ENCODE data around the gene AURKAIP1.

Gene AURKAIP1

GRCh38 chr1:1356796-1357401 lies 18.1 kb downstream of the AURKAIP1 start:
- Histone ChIP-seq H3K4me3 (replicated peaks; ENCODE audit: insufficient read depth, low read length) (no peak overlapping the region), H3K27me3 (ENCODE audit: insufficient read depth, poor library complexity, severe bottlenecking) (peaks cover 47% of the 10 kb centered on the region), H3K27ac (replicated peaks) (no peak overlapping the region)
- TF ChIP-seq GABPA (IDR thresholded peaks at IDR 0.05; ENCODE audit: low read depth) (no peak), SPI1 (IDR thresholded peaks at IDR 0.05; ENCODE audit: borderline replicate concordance, low read depth) (no peak), CTCF (IDR thresholded peaks at IDR 0.05; ENCODE audit: insufficient read depth, low read length) (no peak), POLR2AphosphoS5 (IDR thresholded peaks at IDR 0.05; ENCODE audit: low read depth) (no peak), REST (IDR thresholded peaks at IDR 0.05; ENCODE audit: insufficient replicate concordance, low read depth) (no peak)
- DNase-seq (ENCODE audit: low read depth in 1 of 2, low spot score in 1 of 2) = no peak

GRCh38 chr1:1356166-1356795 lies 18.7 kb downstream of the AURKAIP1 start:
- no peak for DNase-seq (ENCODE audit: low read depth in 1 of 2, low spot score in 1 of 2)
- TF ChIP-seq SPI1 (IDR thresholded peaks at IDR 0.05; ENCODE audit: borderline replicate concordance, low read depth) (no peak), GABPA (IDR thresholded peaks at IDR 0.05; ENCODE audit: low read depth) (no peak), REST (IDR thresholded peaks at IDR 0.05; ENCODE audit: insufficient replicate concordance, low read depth) (no peak), POLR2AphosphoS5 (IDR thresholded peaks at IDR 0.05; ENCODE audit: low read depth) (no peak), CTCF (IDR thresholded peaks at IDR 0.05; ENCODE audit: insufficient read depth, low read length) (no peak)
- Histone ChIP-seq H3K27ac (replicated peaks) (no peak overlapping the region), H3K27me3 (ENCODE audit: insufficient read depth, poor library complexity, severe bottlenecking) (peaks cover 51% of the 10 kb centered on the region), H3K4me3 (replicated peaks; ENCODE audit: insufficient read depth, low read length) (no peak overlapping the region)

GRCh38 chr1:1355416-1355815 lies 19.6 kb downstream of the AURKAIP1 start:
- H3K27me3 ChIP-seq (ENCODE audit: insufficient read depth, poor library complexity, severe bottlenecking) = peaks cover 51% of the 10 kb centered on the region
- H3K27ac ChIP-seq (replicated peaks) = no peak overlapping the region
- H3K4me3 ChIP-seq (replicated peaks; ENCODE audit: insufficient read depth, low read length) = no peak overlapping the region
- TF ChIP-seq REST (IDR thresholded peaks at IDR 0.05; ENCODE audit: insufficient replicate concordance, low read depth) = no peak
- TF ChIP-seq POLR2AphosphoS5 (IDR thresholded peaks at IDR 0.05; ENCODE audit: low read depth) = no peak
- TF ChIP-seq CTCF (IDR thresholded peaks at IDR 0.05; ENCODE audit: insufficient read depth, low read length) = no peak
- TF ChIP-seq GABPA (IDR thresholded peaks at IDR 0.05; ENCODE audit: low read depth) = no peak
- TF ChIP-seq SPI1 (IDR thresholded peaks at IDR 0.05; ENCODE audit: borderline replicate concordance, low read depth) = no peak
- DNase-seq (ENCODE audit: low read depth in 1 of 2, low spot score in 1 of 2) = no peak

All from HL-60 (cell line).